Renal pelvis (tissue), 4 donors: ENCODE data around the gene FYTTD1. TPM values are rescaled to one million over a fixed set of nuclear protein-coding genes. Genes with fewer than 3 reads are reported as not detected.

Experiments used
- DNase-seq: peaks from one replicate; pipeline ENCODE4 v3.0.0-alpha.2; 2013
- polyA plus RNA-seq, 3 donors: library from polyadenylated mRNA; unstranded; fragments of 120-200 nt; gene quantifications; one replicate each; pipeline ENCODE4 v1.2.1, GENCODE V29; 2013; ENCODE audit not compliant: insufficient read length in 3 of 3

Gene FYTTD1
- polyA plus RNA-seq, 3 donors: 87.7 to 94.2 (median 90.7) TPM

DNA sequence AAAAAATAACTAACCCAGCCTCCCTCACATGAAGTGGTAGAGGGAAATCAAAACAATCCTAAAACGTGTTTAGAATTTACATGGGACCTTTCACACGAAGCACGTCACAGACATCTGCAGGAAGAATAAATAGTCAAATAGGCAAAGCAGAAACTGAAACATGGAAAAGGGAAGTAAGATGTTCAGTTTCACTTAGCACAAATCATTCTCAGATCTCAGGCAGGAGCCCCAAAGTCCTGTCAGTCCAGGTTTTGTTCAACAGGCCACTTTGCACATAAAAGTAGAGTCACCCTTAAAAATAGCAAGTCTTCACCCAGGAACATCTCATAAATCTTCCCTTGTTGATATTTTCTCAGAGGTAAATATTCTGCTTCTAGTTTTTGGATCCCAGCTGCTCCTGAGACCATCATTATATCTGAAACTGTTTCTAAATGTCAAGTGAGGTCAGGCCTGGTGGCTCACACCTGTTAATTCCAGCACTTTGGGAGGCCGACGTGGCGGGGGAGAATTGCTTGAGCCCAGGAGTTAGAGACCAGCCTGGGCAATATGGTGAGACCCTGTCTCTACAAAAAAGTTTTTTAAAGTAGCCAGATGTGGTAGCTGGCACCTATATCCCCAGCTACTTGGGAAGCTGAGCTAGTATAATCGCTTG is 14.9 kb upstream of the FYTTD1 start:
- DNase-seq: no peak

DNA sequence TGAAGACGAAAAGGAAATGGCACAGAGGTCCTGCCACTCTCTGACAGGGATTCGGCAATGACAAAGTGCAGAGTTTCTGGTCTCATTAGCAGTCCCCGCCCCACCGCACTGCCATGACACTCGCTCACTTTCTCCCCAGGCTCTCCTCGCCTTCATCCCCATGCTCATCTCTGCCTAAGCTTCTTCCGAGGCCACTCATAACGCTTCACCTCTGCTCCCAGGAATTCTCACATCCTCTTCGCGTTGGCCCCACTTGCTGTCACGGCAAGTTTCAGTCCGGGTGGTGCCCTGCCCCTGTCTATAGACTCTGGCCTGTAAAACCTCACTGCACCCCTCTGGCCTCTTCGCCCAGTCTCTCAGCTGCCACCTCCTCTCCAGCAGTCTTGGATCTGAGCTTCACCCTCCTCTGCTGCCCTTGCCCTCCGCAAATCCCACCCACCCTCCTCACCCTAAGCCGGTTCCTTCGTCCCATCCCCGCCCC is 13.6 kb upstream of the FYTTD1 start:
- DNase-seq: no peak

DNA sequence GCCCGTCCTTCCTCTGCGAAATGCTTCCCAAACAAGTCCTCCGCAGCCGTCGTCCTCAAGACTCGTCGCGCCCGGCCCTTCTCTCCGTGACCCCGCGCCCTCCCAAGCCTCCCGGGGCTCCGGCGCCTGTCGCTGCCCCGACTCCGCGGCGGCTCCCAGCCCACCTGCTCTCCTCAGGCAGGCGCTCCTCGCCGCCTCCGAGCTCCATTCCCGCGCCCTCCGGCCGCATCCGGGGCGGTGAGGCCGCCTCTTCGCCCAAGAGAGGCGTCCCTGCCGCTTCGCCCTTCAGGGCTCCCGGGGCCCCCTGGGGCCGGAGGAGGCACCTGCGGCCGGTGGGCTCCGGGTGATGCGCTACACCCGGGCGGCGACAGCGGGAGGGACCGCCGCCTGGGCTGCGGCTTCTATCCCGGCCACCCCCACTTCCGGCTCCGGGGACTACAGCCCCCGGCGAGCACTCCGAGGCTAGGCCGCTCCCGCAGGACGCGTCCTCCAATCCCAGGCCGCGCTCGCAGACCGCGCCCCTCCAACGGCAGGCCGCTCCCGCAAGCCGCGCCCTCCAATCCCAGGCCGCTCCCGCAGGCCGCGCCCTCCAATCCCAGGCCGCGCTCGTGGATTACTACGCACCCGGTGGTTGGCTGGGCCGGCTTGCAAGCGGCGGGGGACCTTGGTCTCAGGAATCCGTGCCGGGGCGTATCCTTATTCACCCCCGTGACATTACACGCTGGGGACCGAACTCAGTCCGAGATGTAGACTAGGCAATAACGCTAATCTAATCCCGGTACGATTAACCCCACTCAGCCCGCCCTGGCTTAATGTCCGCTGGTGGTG is 13.0 kb upstream of the FYTTD1 start, which contains the start of gene RUBCN:
Gene RUBCN (minus strand): TSS at position 414 of the 828 bp plus-strand sequence. CDS start 185 bp downstream, at position 229.
- DNase-seq: peak; percentile 95

DNA sequence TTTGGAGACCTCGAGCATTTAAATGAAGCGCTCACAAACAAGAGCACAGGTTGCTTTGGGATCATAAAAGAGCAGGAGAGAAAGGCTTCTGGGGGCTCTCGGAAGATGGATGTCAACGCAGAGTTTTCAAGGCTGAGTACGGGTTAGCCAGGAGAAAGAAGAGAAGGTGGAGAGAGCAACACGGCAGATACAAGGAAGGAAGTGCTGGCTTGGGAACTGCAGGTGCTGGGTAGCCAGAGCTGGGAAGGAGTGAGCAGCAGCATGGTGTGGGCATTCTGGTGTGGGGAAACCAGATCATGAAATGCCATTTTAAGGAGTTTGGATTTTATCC is 12.4 kb upstream of the FYTTD1 start:
- DNase-seq: no peak

DNA sequence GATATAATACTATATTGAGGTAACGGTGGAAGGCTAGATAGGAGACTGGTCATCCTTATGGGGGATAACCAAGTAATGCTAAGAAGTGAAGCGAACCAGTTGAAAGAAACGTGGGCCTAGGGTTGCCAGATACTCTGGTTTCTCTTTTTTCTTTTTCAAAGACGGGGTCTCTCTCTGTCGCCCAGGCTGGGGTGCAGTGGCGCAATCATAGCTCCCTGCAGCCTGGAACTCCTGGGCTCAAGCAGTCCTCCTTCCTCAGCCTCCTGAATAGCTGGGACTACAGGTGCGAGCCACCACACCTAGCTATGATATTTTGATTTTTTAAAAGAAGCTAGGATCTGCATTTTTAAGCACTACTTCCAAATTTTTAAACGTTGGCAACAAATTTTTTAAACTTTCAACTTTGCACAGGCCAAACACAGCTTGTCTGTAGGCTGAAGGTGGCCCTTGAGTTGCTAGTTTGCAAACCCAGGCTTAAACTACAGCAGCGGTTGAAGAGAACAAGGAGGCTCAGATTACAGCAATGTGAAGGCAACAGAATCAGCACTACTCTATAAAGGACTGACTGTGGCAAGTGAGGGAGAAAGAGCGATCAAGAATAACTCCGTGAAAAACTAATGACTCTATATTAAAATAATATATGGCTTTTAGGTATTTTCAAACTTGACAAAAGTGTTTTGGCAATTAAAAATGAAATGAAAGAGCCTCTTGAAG is 11.8 kb upstream of the FYTTD1 start:
- no peak for DNase-seq

DNA sequence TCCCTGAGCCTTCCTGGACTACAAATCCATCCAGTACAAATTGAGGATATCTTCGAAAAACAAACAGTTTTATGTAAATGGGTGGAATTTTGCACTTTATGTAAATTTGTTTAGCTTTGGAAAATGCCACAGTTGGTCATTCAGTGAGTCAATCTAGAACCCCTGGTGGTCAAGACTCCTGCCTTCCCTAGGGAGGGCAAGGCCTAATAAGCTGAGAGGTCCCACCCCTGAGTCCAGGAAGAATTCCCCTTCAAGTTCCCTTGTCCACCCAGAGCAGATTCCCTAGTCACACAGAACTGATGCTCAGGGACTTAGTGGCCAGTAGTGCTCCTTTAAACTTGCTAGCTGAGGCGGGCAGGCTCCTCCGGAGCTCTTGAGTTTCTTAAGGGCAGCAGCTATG is 6.9 kb upstream of the FYTTD1 start:
- DNase-seq: no peak

DNA sequence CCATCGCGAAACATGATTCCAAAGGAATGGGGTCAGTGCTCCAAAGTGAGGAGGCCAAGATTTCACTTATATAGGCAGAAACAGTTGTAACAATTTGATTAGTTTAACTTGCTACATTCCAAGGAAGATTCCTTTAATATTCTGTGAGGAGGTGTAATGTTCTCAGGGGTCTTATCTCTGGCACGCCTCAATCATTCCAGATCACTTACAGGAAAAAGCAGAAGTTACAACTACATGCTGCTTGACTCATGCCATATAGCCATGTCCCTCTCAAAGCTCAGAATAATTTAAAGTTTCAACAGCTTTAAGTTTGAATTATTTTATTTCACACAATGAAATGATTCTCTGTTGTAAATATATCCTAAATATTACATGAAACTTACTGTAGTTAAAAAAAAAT is 3.5 kb upstream of the FYTTD1 start:
- DNase-seq: no peak

DNA sequence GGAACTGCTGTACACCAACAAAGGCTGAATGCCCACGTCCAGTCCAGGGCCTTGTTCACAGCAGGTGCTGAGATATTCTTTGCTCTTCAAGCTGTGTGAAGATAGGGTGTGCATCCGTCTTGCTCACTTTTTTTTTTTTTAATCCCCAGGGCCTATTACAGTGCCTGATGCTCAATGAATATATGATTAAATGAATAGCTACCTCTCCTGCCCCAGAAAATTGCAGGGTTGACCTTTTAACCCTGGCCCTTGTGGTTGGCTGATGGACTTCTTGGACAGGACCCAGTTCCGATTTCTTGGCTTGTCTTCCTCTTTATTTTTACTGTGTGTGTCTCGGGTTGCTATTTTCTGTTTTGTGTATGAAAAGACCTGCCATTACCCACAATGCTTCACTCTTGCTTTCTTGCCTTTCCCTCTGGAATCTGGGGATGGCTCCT is 2.9 kb upstream of the FYTTD1 start:
- no peak for DNase-seq

DNA sequence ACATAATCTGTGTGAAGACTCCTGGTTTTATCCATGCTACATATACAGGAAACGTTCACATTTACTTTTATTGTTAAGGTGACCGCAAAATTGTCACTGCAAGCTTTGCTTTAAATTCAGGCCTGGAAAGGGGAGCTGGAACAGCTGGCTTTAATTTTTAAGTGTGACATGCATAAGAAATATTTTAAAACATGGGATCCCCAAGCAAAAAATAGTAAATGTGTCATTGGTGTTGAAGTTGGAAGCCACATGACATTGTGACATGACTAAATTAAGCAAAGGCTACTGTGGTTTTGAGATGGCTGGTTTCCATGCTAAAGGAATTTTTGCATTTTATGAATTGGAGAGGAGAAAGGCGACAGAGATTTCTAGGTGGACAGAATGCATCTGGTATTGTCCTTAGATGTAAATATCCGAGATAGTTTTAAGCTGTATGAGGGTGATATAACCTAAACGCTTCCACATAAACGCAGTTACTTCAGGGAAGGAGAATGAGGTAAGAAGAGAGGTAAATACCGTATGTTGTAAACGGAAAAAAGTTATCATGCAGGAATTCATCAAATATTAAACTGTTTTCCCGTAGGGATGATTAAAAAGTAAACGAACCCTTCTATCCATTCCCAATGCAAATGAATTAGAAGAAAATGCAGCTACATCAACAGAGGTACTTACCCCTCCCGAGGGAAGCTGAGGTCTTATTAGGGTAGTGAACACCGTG is 927 bp upstream of the FYTTD1 start:
- DNase-seq: no peak

DNA sequence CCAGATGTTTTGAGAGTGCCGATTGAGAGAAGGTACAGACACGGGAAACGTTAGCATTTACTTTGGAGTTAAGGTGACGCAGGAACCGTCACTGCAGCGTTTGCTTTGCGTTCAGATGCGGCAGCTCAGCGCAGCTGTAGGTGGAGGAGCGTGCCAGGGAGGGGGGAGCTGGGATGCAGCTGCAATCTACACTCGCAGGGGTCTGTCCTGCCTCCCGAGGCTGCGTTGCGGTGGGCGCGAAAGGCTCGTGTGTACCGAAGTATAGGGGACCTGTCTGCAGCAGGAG is 425 bp upstream of the FYTTD1 start:
- no peak for DNase-seq

DNA sequence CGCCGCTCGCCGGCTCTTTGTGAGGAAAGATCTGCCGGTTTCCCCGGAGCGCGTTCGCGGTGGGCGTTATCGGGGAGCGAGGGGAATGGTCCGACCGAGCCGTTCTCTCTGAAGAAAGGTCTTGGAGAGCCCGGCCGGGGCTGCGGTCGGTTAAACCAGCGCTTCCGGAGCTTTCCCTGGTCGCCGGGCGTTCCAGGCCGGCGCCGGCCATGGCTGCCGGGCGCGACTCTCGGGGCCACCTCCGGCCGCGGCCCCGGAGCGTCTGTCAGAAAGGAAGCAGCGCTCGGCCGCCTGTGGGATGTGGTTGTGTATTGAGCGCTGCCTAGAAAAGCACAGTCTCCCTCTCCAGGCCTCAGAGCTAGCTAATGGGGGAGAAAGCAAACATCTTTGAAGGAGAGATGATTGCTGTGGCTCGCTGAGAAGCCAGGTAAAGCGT is 731 bp downstream of the FYTTD1 start:
- DNase-seq: peak; percentile 65

DNA sequence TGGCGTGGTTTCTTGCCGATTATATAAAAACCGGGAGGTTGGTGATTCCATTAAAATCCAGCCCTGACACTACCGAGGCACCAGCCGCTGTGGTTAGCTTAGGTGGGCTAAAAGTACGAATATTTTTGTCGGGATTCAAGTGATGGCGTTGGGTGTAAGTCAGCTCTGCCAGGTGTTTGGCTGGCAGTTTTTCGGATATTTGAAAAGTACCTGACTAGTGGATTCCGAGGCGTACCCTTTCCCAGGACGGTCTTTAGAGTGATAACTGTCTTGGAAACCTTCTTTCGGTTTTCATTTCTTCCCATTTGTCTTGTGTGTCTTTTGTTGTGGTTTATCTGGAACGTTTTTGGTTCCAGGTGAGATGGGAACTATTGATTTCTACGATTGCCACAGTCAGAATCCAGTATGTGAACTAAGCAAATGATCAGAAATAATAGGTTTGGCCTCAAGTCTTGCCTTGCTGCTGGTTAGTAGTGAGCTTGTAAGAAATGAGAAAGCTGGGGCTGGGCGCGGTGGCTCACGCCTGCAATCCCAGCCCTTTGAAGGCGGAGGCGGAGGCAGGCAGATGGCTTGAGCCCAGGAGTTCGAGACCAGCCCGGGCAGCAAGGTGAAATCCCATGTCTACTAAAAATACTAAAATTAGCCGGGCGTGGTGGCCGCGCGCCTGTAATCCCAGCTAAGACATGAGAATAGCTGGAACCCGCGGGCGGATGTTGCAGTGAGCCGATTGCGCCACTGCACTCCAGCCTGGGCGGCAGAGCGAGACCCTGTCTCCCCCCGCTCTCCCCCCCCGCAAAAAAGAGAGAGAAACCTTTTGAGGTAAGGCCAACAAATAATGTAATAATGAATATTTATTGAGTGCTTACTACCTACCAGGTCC is 1.4 kb downstream of the FYTTD1 start:
- DNase-seq: no peak

DNA sequence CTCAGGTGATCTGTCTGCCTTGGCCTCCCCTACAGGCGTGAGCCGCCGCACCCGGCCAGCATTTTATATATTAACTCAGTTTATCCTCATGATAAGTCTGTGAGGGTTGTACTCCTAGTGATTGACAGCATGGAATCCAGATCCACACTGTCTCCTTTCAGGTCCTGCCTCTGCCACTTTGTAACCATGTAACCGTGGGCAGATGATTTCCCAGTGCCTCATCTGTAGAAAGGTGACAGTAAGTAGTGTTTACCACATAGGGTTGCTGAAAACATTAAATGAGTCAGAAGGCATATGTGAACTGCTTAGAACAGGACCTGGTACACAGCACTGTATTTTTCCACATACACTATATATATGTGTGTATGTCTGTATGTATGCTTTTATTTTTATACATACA is 2.4 kb downstream of the FYTTD1 start:
- no peak for DNase-seq

DNA sequence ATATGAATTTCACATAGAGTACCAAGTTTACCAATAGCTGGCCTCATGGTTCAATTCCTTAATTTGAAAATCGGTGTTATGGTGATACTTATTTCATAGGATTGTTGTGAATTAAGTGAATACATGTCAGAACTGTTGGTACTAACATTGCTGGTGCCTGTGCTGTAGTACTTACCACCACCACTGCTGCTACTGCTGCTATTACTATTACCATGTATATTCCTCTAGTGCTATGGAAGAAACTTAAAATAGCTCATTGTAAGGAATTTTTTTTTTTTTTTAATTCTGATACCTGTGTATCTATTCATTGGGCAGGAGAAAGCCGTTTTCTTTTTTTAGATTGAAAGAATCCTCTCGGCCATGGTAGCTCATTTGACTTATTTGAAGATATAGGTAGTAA is 3.6 kb downstream of the FYTTD1 start:
- DNase-seq: no peak

DNA sequence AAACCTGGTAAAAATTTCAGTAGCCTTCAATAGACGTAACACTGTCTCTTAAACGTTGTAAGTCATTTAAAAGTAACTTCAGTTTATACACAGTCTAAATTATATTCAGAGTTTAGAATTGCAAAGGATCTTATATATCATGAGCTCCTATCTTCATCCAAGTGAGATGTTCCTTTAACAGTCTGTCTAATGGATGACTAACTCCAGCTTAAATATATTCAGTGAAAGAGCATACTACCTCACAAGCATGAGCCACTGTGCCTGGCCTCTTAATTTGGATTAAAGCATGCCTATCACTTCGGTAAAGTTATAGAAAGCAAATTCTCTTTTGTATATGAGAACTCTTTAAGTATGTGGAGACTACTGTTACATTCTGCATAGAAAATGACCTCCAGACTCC is 7.0 kb downstream of the FYTTD1 start:
- no peak for DNase-seq

DNA sequence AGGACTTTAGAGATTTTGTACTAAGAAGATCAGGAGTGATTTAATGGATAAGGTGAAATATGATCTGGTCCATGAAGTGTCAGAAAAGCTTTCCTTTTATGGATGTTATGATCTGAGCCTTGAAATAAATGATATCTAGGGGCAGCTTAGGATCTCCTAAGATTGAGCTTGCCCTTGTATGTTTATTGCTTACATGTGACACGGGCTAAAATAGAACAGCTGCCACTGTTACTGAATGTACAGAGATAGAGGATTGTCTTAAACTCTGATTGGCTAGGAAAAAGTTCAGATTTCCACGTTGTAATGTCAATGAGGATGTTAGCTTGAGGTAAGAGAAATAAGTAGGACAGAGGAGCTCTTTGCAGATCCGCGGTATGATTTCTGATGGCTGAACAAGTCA is 8.8 kb downstream of the FYTTD1 start:
- DNase-seq: no peak

DNA sequence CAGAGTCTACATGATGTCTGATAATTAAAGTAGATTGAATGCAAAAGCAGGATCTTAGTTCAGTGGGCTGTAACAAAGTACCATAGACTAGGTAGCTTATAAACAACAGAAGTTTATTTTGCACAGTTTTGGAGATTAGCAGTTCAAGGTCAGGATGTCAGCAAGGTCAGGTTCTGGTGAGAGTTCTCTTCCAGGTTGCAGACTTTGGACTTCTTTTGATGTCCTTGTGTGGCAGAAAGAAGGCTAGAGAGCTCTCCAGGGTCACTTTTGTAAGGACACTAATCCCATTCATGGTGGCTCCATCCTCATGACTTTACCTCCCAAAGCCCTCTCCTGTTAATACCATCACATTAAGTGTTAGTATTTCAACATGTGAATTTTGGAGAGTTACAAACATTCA is 12.1 kb downstream of the FYTTD1 start:
- no peak for DNase-seq

DNA sequence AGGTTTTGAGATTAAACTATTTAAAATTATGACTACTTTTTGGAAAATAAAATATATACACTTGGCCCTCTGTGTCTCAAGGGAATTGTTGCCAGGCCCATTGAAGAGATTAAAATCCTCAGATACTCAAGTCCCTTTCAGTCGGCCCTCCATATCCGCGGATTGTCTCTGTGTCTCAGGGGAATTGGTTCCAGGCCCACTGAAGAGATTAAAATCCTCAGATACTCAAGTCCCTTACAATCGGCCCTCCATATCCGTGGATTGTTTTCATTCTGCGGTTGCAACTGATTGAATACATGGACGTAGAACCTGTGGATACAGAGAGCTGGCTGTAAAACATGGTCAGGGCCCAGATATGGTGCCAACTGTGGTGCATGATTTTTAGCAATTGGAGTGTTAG is 25.6 kb downstream of the FYTTD1 start:
- DNase-seq: no peak

DNA sequence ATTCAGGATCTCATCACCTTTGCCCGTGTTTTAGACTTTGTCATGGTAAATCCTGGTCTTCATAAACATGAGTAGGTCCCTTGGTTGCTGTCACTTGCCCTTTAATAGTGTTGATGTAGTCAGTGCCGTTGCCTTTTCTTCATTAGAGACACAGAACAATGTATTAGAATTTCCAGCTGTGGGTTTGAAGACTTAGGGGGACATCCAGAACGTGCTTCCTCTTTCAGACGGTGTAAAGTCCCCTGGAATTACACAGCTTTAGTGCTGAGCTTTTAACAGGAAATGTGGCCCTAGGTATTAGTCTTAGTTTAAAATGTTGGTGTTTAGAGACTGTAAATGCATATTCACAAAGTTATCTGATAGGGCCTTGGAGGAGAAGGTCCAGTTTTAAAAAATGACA is 32.5 kb downstream of the FYTTD1 start:
- no peak for DNase-seq

DNA sequence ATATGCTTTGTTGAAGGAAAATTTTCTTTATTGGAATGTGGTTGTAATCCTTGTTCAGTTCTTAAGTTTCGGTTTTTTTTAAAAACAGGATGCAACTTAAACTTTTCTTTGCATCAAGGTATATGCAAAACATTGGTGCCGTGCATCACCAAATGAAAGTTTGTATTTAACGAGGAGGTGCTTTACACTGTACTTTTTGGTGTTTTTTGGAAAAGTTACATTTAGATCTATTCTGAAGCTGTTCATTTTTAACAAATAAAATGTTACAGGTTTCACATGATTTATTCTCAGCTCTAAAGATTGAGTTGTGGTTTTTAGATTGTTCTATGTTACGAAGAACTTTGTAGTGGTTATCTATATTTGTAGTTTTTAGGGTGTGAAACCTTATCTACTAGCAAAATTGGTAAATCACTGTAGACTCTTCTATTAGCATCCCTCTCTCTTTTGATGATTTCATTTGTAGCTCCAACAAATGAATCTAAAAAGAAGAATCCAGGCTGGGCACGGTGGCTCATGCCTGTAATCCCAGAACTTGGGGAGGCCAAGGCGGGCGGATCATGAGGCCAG is 34.4 kb downstream of the FYTTD1 start:
- no peak for DNase-seq

DNA sequence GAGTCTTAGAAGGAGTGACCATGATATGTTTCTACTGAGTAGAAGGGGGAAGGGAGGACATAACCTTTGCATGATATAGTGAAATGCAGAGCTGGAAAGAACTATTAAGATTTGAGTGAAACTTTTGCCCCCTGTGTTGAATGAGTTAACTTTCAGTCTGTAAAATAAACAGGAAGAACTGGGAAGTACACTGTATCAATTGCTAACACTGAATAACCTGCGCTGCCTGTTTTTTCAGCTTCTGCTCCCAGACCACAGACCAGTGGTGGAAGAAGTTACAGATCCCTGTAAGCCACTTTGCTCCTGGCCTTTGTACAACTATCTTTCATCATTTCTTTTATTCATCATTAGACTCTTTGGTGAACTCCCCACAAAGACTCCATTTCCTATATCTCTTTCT is 37.7 kb downstream of the FYTTD1 start:
- no peak for DNase-seq
